Endothelial cell of umbilical vein (primary cell): ENCODE measurements around the gene KCNA3. TPM values are rescaled to one million over a fixed set of nuclear protein-coding genes. Genes with fewer than 3 reads are reported as not detected.

Experiments used
- BruUV-seq: library from RNA; stranded (reverse); fragments of 400-500 nt; replicated peaks from 2 replicates; lab custom pipeline; 2021; lab: Mats Ljungman, UMichigan
- CTCF ChIA-PET: fragments of 300-600, 350-600 bp; sonication (Branson Sonifier 250); formaldehyde crosslinking; loops from one replicate; lab custom pipeline; 2021; ENCODE audit warnings: antibody characterized with exemption, inconsistent platforms; lab: Charles Lee
- POLR2A ChIA-PET: fragments of 300-600, 350-600 bp; sonication (Branson Sonifier 250); formaldehyde crosslinking; loops from one replicate; lab custom pipeline; 2021; ENCODE audit warnings: antibody characterized with exemption, inconsistent platforms; lab: Charles Lee
- DNase-seq: peaks from one replicate; pipeline ENCODE4 v3.0.0-alpha.2; 2011; ENCODE audit warnings: low read depth, low spot score
- FAIRE-seq: peaks from 2 replicates; lab custom pipeline; 2011; peaks lifted over from hg19 to GRCh38; lab: Jason Lieb, UNC
- H2AFZ ChIP-seq: 2 replicates; pipeline ENCODE4 v1.6.0; 2012; ENCODE audit warnings: low read depth, low read length, control low read depth, inconsistent platforms
- H3K27ac ChIP-seq: 2 replicates; pipeline ENCODE4 v1.5.1; 2011; ENCODE audit warnings: low read depth, mild to moderate bottlenecking, control low read depth, low read length, moderate library complexity; ENCODE audit not compliant: insufficient read depth
- H3K27me3 ChIP-seq, 2 experiments: 2 replicates each; pipeline versions ENCODE4 v1.6.0 to v1.6.1; 2011; ENCODE audit warnings: low read length in 2 of 2, mixed read lengths in 1 of 2; ENCODE audit not compliant: control insufficient read depth in 2 of 2, insufficient read depth in 2 of 2
- H3K36me3 ChIP-seq, 2 experiments: 2 replicates in 1 of 2; 3 replicates in 1 of 2; pipeline ENCODE4 v1.5.1; 2011; ENCODE audit warnings: low read length in 2 of 2, mild to moderate bottlenecking in 1 of 2, moderate library complexity in 1 of 2; ENCODE audit not compliant: control insufficient read depth in 2 of 2, insufficient read depth in 2 of 2; ENCODE audit errors: extremely low read depth in 1 of 2
- H3K4me1 ChIP-seq: 3 replicates; pipeline ENCODE4 v1.5.1; 2011; ENCODE audit warnings: mild to moderate bottlenecking, low read length; ENCODE audit not compliant: control insufficient read depth, insufficient read depth; ENCODE audit errors: extremely low read depth
- H3K4me2 ChIP-seq: 2 replicates; pipeline ENCODE4 v1.6.1; 2011; ENCODE audit warnings: low read length, control low read depth, mixed read lengths; ENCODE audit not compliant: insufficient read depth
- H3K4me3 ChIP-seq, 3 experiments: fragments of 200-600 bp in 1 of 3; sonication (generic), shearing (Covaris generic) in 1 of 3; replicated peaks in 1 of 3; 2 replicates each; pipeline ENCODE4 v1.5.1; 2011 to 2016; ENCODE audit warnings: control low read depth in 3 of 3, low read length in 3 of 3, mild to moderate bottlenecking in 2 of 3, inconsistent platforms in 1 of 3, low read depth in 1 of 3, moderate library complexity in 1 of 3; ENCODE audit not compliant: insufficient read depth in 1 of 3
- H3K79me2 ChIP-seq: 2 replicates; pipeline ENCODE4 v1.6.0; 2012; ENCODE audit warnings: low read length, inconsistent platforms; ENCODE audit not compliant: control insufficient read depth, insufficient read depth
- H3K9ac ChIP-seq: replicated peaks from 2 replicates; pipeline ENCODE3; 2011; ENCODE audit warnings: low read length, control low read depth; ENCODE audit not compliant: insufficient read depth; ENCODE audit errors: extremely low read depth
- H3K9me1 ChIP-seq: replicated peaks from 3 replicates; pipeline ENCODE4 v1.6.0; 2011; ENCODE audit warnings: mild to moderate bottlenecking, low read length; ENCODE audit not compliant: control insufficient read depth, insufficient read depth; ENCODE audit errors: extremely low read depth
- H3K9me3 ChIP-seq: replicated peaks from 2 replicates; pipeline ENCODE4 v1.5.1; 2012; ENCODE audit warnings: low read length, inconsistent platforms; ENCODE audit not compliant: control insufficient read depth, insufficient read depth
- H4K20me1 ChIP-seq: replicated peaks from 2 replicates; pipeline ENCODE3; 2011; ENCODE audit warnings: mild to moderate bottlenecking, low read length; ENCODE audit not compliant: control insufficient read depth, insufficient read depth; ENCODE audit errors: extremely low read depth
- CTCF ChIP-seq, 2 donors: IDR thresholded peaks; 1 replicate in 1 of 2; 2 replicates in 1 of 2; pipeline ENCODE4 v1.5.1; 2011; ENCODE audit warnings: low read length in 2 of 2, mild to moderate bottlenecking in 2 of 2, moderate library complexity in 2 of 2, control low read depth in 1 of 2, inconsistent platforms in 1 of 2, low read depth in 1 of 2; ENCODE audit not compliant: insufficient read depth in 1 of 2; ENCODE audit errors: extremely low read depth in 1 of 2
- EZH2 ChIP-seq: IDR thresholded peaks from 2 replicates; pipeline ENCODE4 v1.6.1; 2012; ENCODE audit warnings: borderline replicate concordance, low read depth, mild to moderate bottlenecking, moderate library complexity, low read length, inconsistent platforms; ENCODE audit not compliant: severe bottlenecking
- FOS ChIP-seq: IDR thresholded peaks from 2 replicates; pipeline ENCODE4 v1.6.1; 2011; ENCODE audit warnings: mild to moderate bottlenecking, low read length, moderate library complexity, borderline replicate concordance; ENCODE audit not compliant: insufficient read depth
- GATA2 ChIP-seq: IDR thresholded peaks from 2 replicates; pipeline ENCODE4 v1.7.0; 2011; ENCODE audit warnings: low read depth, mild to moderate bottlenecking, moderate library complexity, mixed read lengths, low read length; ENCODE audit not compliant: insufficient read length, insufficient read depth
- JUN ChIP-seq: IDR thresholded peaks from 2 replicates; pipeline ENCODE4 v1.6.1; 2011; ENCODE audit warnings: borderline replicate concordance, low read depth; ENCODE audit not compliant: insufficient read length, insufficient read depth
- MAX ChIP-seq: IDR thresholded peaks from 2 replicates; pipeline ENCODE4 v1.6.1; 2011; ENCODE audit not compliant: insufficient read depth, insufficient read length
- MYC ChIP-seq: IDR thresholded peaks from one replicate; pipeline ENCODE4 v1.6.1; 2011; ENCODE audit warnings: mild to moderate bottlenecking, low read depth, low read length
- POLR2A ChIP-seq: IDR thresholded peaks from 2 replicates; pipeline ENCODE4 v1.6.1; 2012; ENCODE audit warnings: low read depth, mild to moderate bottlenecking, control low read depth, low read length
- POLR2AphosphoS5 ChIP-seq: IDR thresholded peaks from 2 replicates; pipeline ENCODE4 v1.6.1; 2012; ENCODE audit warnings: low read depth, mild to moderate bottlenecking, control low read depth, low read length, moderate library complexity; ENCODE audit not compliant: insufficient read depth
- dilution Hi-C: fragments of 300-500 bp; cut with MboI; formaldehyde crosslinking; loops from one replicate; pipeline ENCODE4 v1.15.0; 2019; ENCODE audit warnings: low sequenced_read_pairs; ENCODE audit not compliant: extremely low pct_ligation_motif_present
- intact Hi-C: fragments of 100-400 bp; cut with micrococcal nuclease; formaldehyde crosslinking; loops from one replicate; pipeline ENCODE4 v1.10.0; 2022
- polyA plus RNA-seq, 4 experiments: library from polyadenylated mRNA; depleted of rRNA in 3 of 4; stranded (reverse) in 3 of 4; unstranded in 1 of 4; fragments of >200 nt; gene quantifications; 2 replicates each; pipeline versions ENCODE4 v1.2.1 to v1.2.3, GENCODE V29; 2011 to 2012; ENCODE audit warnings: missing spikeins in 1 of 4
- total RNA-seq: library from RNA; stranded (reverse); gene quantifications from 2 replicates; pipeline ENCODE4 v1.2.3, GENCODE V29; 2021

Gene KCNA3
- total and polyA plus RNA-seq, 2 donors (not counting 3 experiments of a cell fraction or from before 2014, with no cell fraction given), result not detected

GRCh38 chr1:110686188-110686587, 11.4 kb upstream of the KCNA3 start:
- CTCF ChIA-PET, result no interaction called here
- H3K79me2 ChIP-seq, result no peaks in the 10 kb centered on the region
- H3K4me1 ChIP-seq, result no peaks in the 10 kb centered on the region
- H3K27me3 ChIP-seq, result no peaks in the 10 kb centered on the region
- dilution Hi-C loops (no loop called here), intact Hi-C loops (no loop called here)
- no peaks in the 10 kb centered on the region for H3K9me1 ChIP-seq
- no peak overlapping the region for H3K4me2 ChIP-seq
- FAIRE-seq, result no peak
- H3K4me3 ChIP-seq, result no peak overlapping the region
- POLR2A ChIA-PET, result no interaction called here
- BruUV-seq, result no TSS peak
- no peak overlapping the region for H2AFZ ChIP-seq
- H3K36me3 ChIP-seq, result no peaks in the 10 kb centered on the region
- no peak overlapping the region for H3K9ac ChIP-seq
- DNase-seq, result no peak
- no peak overlapping the region for H3K27ac ChIP-seq
- no peaks in the 10 kb centered on the region for H4K20me1 ChIP-seq
- TF ChIP-seq CTCF (IDR thresholded peaks at IDR 0.05; ENCODE audit: extremely low read depth in 1 of 2, insufficient read depth in 1 of 2, low read depth in 1 of 2, low read length in 2 of 2) (no peak), MYC (no peak), GATA2 (no peak), FOS (no peak), JUN (no peak), MAX (no peak), POLR2AphosphoS5 (no peak), EZH2 (no peak), POLR2A (no peak)
- no peaks in the 10 kb centered on the region for H3K9me3 ChIP-seq
